ENCODE measurements around the gene HASPIN.
"Not testable (repeated sequence)": the region's sequence is repeated elsewhere in the genome, so short reads cannot be mapped to it uniquely, and the experiment has no call there.

The HASPIN gene

DNA sequence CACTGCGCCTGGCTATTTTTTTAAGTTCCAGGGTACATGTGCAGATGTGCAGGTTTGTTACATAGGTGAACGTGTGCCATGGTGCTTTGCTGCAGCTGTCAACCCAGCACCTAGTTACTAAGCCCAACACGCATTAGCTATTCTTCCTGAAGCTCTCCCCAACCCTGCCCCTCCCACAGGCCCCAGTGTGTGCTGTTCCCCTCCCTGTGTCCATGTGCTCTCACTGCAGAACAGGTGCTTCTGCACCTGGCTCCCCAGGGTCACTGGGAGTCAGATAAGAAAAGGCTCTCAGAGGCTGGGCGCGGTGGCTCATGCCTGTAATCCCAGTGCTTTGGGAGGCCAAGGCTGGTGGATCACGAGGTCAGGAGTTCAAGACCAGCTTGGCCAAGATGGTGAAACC is 6.2 kb downstream of the HASPIN start:
- DNase-seq: no peak
- intact Hi-C loops (cut with DNase I): no loop called here

DNA sequence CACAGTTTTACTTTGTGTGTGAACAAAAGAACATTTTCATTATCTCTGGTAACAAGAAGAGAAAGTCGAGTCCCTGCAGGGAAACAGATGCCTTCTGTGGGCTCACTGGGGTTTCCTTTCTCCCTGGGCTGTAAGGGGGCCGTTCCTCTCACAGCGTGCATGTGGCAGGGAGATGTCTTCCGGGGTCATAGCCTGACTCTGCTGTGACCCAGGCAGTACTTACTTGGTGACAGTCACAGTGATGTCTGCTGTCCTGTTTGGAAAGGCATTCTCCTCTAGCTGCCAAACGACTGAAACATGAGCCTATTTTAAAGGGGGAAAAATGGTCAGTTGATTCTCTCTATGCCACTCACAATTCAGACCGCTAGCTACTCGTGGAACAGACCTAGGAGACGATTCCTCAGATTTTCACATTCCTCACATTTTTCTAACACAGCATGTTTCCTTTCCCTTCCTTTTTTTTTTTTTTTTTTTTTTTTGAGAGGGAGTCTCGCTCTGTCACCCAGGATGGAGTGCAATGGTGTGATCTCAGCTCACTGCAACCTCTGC is 7.3 kb downstream of the HASPIN start:
- DNase-seq: no peak
- intact Hi-C loops (cut with DNase I): no loop called here

DNA sequence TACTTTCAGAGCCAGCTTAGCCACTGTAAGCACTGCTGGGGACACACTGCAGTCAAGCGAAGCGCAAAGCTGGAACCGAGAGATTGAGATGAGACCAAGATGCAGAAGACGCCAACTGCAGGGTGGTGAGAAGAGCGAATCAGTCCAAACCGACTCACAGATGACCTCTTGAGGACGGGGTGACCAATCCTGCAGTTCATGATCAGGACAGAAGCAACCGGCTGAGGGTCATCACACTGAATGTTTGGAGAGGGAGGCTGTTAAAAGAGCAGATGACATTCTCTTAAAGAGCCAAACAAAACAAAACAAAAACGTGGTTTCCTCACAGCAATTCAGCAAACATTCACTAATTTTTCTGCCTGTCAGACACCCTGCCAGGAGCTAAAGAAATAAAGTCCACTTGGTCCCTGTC is 8.5 kb downstream of the HASPIN start:
- intact Hi-C loops (cut with DNase I): no loop called here
- DNase-seq: peak in 1 of 42 donors; percentile 11

DNA sequence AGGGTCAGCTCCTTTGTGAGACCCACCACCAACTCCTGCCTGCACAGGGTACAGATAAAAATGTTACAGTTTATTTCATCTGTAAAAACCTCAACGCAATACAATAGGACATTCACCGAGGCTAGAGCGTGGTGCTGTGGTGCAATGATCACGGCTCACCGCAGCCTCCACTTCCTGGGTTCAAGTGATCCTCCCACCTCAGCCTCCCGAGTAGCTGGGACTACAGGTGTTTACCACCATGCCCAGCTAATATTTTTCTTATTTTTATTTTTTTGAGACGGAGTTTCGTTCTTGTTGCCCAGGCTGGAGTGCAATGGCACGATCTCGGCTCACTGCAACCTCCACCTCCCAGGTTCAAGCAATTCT is 11.2 kb downstream of the HASPIN start:
- intact Hi-C loops (cut with DNase I): loop anchor here (5.0 kb wide), 1 partner anchor 87 kb away; no protein-coding TSS in a partner anchor
- not testable (repeated sequence) for DNase-seq

DNA sequence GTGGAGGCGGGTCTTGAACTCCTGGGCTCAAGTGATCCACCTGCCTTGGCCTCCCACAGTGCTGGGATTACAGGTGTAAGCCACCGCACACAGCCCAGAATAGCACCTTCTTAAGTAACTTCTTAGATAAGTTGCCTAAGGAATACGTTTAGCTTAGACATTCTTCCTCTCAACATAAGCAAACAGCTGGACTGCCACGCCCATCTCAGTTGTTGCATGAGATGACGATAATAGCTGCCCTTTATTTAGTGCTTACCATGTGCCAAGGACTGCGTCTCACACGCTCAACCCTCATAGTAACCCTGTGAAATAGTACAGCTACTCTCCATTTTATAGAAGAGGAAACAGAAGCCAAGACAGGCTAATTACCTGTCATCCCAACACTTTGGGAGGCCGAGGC is 11.8 kb downstream of the HASPIN start:
- intact Hi-C loops (cut with DNase I): loop anchor here (5.0 kb wide), 1 partner anchor 87 kb away; no protein-coding TSS in a partner anchor
- DNase-seq: no peak

DNA sequence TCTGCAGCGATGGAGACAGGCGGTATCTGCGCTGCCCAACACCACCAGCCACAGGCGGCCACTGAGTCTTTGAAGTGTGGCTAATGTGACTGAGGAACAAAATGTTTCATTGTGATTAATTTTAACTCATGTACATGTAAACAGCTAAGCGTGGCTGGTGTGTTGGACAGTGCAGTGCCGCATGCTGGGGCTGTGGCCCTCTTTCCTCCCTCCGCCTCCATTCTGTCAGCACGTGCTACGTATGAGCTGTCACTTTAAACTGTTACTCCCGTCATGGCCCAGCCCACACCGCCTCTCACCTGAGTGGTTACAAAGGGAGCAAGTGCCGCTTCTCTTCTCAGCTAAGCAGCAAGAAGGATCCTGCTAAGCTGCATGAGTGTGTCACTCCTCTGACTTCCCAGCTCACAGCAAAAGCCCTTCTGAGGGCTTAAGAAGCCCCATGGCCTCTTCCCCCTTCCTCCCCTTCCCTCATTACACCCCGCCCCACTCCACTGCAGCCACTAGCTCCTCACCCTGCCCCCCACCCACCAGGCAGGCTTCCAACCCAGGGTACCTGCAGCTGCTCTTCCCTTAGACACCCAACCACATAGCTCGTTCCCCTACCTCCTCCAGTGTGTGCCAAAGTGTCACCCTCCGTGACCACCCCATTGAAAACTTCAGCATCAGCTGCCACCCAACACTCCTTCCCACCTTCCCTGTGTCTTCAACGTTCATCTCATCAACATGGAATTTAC is 15.0 kb downstream of the HASPIN start:
- intact Hi-C loops (cut with DNase I): loop anchor here (5.0 kb wide), 1 partner anchor 84 kb away; no protein-coding TSS in a partner anchor
- peak; percentile 52 to 95 (median 79) for DNase-seq

DNA sequence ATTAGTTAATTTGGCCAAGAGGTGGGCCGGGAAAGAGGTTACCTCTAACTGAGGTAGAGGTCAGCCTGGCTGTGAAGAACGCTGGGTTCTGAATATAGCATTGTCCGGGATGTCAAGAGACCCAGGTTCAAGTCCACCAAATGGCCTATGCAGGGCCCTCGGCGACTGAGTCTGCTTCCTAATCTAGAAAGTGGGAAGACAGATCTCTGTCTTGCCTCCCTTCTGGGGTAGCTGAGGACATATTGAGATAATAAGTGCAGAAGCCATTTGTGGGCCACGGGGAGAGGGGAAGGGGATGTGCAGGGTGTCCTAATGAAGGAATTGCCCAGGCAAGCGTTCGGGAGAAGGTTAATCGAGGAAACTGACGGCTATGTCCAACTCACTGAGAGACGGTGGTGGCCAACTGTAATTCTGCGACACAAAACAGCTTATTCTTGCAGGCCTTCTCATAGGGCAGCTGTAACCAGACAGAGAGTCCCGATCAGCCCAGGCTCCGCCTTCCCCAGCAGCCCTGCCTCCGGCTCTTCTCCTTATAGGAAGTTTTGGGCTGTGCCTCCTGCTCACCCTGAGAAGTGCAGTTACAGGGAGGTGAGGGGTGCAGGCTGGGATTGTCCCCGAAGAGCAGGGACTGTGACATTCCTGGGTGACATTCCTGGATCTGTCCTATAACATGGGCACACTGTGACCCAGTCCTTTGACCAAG is 15.9 kb downstream of the HASPIN start:
- peak in 20 of 42 donors; percentile 20 to 67 (median 44) for DNase-seq
- intact Hi-C loops (cut with DNase I): loop anchor here (5.0 kb wide), 1 partner anchor 83 kb away; no protein-coding TSS in a partner anchor

DNA sequence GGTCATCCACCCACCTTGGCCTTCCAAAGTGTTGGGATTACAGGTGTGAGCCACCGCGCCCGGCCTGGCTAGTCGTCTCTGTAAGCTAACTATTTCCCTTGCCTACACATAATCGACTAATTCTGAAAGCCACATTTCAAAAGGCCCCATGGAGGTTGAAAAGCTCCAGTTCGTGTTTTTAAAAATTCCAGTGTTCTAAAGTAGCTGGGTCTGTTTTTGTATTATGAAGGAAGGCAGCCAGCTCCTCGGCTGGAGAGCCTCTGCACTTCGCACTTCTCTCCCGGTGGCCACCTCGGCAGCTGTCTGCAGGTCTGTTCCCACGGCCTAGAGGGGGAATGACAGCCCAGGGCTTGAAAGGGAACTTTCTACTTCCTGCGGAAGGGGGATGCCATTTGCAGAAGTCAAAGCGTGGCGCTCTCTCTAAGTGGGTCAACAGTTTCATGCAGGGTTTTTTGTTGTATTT is 16.9 kb downstream of the HASPIN start:
- intact Hi-C loops (cut with DNase I): no loop called here
- DNase-seq: peak in 1 of 42 donors; percentile 51

DNA sequence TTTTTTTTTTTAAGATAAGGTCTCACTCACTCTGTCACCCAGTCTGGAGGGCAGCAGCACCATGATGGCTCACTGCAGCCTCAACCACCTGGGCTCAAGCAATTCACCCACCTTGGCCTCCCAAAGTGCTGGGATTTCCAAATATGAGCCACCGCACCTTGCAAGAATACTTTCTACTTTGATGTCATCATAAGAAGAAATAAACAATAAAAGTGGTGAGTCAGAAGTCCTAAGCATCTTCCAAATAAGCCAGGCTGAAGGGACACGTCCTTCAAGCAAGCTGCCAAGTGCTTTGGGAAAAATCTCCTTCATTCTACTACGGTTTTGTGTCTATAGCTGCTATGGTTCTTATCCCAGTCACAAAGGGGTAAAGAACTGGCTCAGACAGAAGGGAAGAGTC is 20.3 kb downstream of the HASPIN start:
- intact Hi-C loops (cut with DNase I): no loop called here

DNA sequence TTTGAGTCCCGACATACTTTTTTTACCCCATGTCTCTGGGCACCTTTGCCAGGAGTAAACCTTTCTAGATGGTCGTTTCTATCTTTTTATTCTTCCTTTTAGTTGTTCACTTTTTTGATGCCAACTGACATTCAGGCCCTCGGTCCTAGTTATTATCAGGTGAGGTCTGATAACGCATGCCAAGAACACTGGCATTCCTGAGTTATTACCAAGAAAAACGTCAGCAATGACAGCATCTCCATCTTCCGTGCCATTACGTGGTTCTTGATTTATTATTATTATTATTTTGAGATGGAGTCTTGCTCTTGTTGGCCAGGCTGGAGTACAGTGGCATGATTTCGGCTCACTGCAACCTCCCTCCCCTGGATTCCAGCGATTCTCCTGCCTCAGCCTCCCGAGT is 21.4 kb downstream of the HASPIN start:
- intact Hi-C loops (cut with DNase I): no loop called here
- DNase-seq: no peak

More for the DNA sequence above, 20.3 kb downstream of the HASPIN start:
- DNase-seq: no peak

DNA sequence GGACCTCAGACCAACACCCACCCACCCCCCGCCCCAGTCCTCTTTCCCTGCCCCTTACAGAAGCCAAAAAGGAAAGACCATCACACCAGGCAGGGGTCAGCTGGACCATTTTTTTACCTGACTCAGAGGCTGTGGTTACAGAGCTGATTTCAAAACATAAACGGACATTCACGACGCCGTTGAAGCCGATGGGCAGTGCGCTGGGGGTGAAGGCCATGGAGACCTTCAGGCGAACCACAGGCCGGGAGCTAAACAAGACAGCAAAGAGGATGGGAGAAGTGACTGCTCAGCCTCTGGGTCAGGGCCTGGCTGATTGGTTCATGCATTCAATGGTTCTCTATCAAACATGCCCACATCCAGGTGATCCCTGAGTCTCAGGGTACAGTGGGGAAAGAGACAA is 24.1 kb downstream of the HASPIN start:
- intact Hi-C loops (cut with DNase I): no loop called here
- DNase-seq: no peak

DNA sequence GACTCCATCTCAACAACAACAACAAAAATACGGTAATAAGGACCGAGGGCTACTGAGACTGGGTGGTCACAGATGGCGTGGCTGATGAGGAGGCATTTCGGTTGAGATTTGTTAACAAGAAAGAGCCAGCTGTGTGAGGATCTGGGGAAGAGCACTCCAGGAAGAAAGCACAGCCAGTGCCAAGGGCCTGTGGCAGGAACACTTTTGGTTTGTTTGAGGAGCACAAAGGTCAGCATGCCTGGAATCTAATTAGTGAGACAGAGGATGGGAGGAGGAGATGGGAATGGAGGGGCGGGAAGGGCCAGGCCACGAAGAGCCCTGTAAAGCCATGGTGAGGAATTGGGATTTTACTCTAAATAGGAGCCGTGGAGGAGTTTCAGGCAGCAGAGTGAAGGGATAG is 24.9 kb downstream of the HASPIN start:
- intact Hi-C loops (cut with DNase I): no loop called here
- DNase-seq: no peak

DNA sequence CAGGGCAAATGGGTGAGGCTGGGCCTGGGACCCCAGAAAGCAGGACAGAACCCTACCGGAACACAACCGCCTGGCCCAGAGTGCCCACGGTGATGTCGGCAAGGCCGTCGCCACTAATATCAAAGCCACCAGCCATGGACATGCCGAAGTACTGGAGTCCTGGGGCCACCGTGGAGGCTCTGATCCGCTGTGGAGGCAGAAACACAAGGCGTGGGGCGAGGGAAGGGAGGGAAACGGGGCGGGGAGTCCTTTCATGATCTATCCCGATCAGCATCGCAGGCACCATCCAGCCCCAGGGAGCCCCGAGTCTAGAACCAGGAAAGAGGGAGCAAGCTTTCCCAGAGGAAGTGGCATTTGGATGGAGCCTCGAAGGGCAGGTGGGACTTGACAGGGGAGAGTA is 26.6 kb downstream of the HASPIN start:
- no peak for DNase-seq
- intact Hi-C loops (cut with DNase I): no loop called here

DNA sequence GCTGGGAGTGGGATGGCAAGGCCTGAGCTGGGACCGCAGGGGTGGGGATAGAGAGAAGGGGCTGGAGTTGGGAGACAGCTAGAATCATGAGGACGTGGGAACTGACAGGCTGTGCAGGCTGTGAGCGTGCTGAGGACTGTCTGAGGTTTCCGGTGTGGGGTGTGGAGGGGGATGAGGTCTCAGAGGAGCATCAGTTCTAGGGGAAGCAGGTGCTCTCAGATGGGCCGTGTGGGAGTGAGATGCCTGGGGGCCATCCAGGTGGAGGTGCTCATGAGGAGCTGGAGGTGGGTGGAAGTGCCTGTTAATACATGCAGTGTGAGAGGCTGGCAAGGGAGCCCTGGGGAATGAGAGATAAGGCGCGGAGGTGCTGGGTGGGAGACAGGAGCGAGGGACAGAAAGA is 27.2 kb downstream of the HASPIN start:
- peak in 7 of 42 donors; percentile 8 to 55 (median 43) for DNase-seq
- intact Hi-C loops (cut with DNase I): no loop called here

DNA sequence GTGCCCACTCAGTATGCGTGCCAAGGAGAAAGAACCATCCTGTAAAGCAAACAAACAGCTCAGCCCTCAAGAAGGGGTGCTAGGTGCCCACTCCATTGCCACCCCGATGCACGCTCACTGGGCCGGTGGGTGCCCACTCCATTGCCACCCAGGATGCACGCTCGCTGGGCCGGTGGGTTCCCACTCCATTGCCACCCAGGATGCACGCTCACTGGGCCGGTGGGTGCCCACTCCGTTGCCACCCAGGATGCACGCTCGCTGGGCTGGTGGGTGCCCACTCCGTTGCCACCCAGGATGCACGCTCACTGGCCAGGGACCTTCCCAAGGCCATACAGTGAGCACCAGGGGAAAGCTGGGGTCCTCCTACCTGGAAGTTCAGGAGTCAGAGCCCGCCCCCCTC is 28.1 kb downstream of the HASPIN start:
- no peak for DNase-seq
- intact Hi-C loops (cut with DNase I): no loop called here

DNA sequence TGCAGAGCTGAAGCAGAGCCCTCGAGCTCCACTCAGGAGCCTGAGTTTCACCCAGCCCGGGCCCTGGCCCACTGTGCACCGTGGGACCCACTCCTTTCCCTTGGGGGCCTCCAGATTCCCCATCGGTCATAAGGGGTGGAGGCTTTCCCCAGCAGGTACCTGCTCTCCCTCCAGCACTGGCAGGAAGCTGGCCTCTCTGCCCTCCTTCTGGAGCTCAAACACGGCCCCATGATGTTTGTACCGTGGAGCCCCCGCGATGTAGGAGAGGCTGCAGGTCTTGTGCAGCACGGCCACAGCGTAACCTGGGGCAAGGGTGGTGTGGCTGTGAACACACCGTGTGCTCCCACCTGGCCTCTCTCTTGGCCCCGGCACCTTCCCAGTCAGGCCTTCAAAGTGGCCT is 29.9 kb downstream of the HASPIN start:
- intact Hi-C loops (cut with DNase I): no loop called here
- DNase-seq: no peak

DNA sequence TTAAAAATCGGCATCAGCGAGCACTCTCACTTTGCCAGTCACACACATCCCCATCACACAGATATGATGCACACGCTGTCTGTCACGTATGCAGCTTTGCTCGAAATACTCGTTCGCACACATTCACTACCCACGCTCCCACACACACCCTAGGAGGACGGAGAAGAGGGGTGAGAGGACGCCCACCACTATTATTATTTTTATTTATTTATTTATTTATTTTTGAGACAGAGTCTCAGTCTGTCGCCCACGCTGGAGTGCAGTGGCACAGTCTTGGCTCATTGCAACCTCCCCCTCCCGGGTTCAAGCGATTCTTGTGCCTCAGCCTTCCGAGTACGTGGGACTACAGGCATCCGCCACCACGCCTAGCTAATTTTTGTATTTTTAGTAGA is 30.4 kb downstream of the HASPIN start:
- peak in 26 of 42 donors; percentile 4 to 65 (median 38) for DNase-seq
- intact Hi-C loops (cut with DNase I): no loop called here

DNA sequence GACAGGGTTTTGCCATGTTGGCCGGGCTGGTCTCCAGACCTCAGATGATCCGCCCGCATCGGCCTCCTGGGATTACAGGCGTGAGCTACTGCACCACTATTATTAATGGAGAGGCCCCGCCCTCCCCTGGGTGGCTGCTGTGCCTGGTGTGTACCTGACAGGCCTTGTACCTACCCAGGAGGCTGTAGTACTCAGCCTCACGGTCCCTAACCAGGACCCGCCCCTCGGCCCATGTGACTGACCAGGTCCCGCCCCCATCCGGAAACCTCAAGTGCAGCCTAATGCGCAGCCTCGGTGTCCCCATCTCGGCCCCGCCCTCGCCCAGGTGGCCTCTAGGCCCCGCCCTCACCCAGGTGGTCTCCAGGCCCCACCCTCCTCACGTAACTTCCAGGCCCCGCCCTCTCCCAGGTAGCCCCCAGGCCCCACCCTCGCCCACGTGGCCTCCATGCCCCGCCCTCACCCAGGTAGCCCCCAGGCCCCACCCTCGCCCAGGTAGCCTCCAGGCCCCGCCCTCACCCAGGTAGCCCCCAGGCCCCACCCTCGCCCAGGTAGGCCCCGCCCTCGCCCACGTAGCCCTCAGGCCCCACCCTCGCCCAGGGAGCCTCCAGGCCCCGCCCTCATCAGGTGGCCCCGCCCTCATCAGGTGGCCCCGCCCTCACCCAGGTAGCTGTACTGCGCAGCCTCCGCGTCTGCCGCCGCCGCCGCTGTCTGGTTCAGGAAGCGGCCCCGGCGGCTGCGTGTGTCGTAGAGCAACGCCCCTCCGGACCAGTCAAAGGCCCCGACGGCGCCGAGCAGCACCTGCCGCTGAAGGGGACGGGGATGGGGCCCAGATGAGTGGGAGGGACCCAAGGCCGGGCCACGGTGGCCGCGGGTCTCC is 31.0 kb downstream of the HASPIN start:
- intact Hi-C loops (cut with DNase I): no loop called here
- DNase-seq: peak in 33 of 42 donors; percentile 17 to 77 (median 45)

DNA sequence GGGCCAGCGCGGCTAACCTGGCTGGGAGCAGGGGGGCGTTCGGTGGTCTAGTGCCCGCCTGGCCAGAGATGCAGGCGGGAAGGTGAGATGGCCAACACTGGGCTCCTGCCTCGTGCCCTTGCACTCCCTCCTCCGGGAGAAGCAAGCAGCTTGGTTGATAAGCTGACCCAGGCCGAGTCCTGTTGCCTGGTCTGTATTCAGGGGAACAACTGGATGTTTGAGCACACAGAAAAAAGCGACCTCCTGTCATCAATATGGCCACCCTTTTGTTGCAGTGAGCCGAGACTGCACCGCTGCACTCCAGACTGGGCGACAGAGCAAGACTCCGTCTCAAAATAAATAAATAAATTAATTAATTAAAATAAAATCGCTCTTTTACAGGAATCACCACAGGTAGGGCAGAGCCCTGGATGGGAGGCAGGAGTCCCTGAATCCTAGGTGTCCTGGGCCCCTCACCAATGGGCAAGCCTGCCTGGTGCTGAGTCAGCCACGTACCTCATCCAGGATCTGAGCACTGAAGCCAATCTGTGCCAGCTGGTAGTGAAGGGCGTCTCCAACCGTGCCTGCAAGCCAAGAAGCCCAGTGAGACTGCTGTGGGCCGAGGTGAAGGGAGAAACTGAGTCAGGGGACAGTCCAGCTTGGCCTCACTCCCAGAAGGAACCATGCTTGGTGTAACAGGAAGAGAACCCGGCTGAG is 31.8 kb downstream of the HASPIN start:
- no peak for DNase-seq
- intact Hi-C loops (cut with DNase I): no loop called here

Data from head of caudate nucleus (tissue), 42 donors.